Erythroblast (primary cell): ENCODE data around the gene CPN1.

Experiments used
- GATA1 ChIP-seq: IDR thresholded peaks from 2 replicates; pipeline ENCODE4 v1.6.1; 2011; ENCODE audit warnings: low read depth, mild to moderate bottlenecking, control low read depth, low read length, moderate library complexity
- POLR2A ChIP-seq: IDR thresholded peaks from 2 replicates; pipeline ENCODE4 v1.6.1; 2011; ENCODE audit warnings: mild to moderate bottlenecking, low read length

GRCh38 chr10:99995269-99995668, 86.4 kb downstream of the CPN1 start:
- TF ChIP-seq POLR2A (no peak), GATA1 (no peak)
